Erythroblast (primary cell): ENCODE results near the gene GLIS2.

Source experiments
- GATA1 ChIP-seq: IDR thresholded peaks from 2 replicates; pipeline ENCODE4 v1.6.1; 2011; ENCODE audit warnings: low read depth, mild to moderate bottlenecking, control low read depth, low read length, moderate library complexity
- POLR2A ChIP-seq: IDR thresholded peaks from 2 replicates; pipeline ENCODE4 v1.6.1; 2011; ENCODE audit warnings: mild to moderate bottlenecking, low read length

DNA sequence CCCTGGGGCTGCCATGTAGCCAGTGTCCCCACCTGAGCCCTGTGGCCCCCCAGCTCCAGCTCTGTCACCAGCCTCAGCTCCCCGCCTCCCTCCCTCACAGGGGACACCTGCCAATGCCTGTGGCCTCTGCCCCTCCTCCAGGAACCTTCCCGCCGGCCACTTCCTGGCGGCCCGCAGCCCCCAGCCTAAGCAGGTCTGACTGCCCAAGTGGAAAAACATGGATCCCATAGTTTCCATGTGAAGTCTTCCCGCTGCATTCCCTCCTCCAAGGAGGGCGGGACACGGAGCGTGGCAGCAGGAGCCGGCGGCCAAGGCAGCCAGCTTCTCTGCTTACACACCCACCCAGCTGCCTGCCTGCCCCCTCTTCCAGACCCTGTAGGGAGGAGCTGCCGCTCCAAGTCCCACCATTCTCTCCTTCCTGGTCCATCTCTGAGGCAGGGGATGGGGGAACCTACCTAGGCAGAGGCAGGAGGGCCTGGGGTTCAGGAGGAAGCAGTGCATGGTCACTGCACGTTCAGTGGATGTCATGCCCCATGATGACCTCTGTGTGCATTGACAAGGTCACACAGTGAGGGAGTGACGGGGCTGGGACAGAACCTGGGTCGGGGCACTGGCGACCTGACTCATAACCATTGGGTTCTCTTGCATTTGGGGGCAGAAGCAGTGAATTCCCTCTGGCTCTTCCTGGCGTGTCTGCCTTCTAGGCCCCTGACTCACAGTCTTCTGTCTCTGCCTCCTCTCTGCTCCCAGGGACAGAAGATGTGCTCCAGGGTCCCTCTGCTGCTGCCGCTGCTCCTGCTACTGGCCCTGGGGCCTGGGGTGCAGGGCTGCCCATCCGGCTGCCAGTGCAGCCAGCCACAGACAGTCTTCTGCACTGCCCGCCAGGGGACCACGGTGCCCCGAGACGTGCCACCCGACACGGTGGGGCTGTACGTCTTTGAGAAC is 64.5 kb downstream of the GLIS2 start:
- TF ChIP-seq POLR2A (no peak), GATA1 (no peak)
